ENCODE measurements around the gene OR56B4. TPM values are rescaled to one million over a fixed set of nuclear protein-coding genes. Genes with fewer than 3 reads are reported as not detected.
"Not testable (repeated sequence)": the region's sequence is repeated elsewhere in the genome, so short reads cannot be mapped to it uniquely, and the experiment has no call there.

The OR56B4 gene
- not detected in 2 replicates for total RNA-seq (ENCODE audit: low replicate concordance)

DNA sequence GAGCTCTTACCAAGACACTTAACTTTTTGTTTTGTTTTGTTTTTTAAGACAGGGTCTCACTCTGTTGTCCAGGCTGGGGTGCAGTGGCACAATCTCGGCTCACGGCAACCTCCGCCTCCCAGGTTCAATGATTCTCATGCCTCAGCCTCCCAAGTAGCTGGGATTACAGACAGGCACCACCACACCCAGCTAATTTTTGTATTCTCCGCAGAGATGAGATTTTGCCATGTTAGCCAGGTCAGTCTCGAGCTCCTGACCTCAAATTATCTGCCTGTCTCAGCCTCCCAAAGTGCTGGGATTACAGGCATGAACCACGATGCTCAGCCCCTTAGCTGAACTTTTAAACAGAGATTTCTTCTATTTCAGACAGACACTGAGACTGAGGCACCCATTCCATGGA, at the start of gene OR56B4:
Gene OR56B4 (plus strand): TSS at position 301 of the 400 bp plus-strand sequence. CDS start 95 bp downstream, at position 396.
- not testable (repeated sequence) for H3K4me3 ChIP-seq; H3K9me3 ChIP-seq (ENCODE audit: low read depth); H3K4me2 ChIP-seq; H3K9ac ChIP-seq; H3K27me3 Mint-ChIP-seq (ENCODE audit: insufficient read depth, low read depth); H3K4me1 ChIP-seq; H3F3A ChIP-seq (ENCODE audit: low read depth); H3K27ac Mint-ChIP-seq; H3K9me3 Mint-ChIP-seq; H3K36me3 ChIP-seq; H4K20me1 ChIP-seq (ENCODE audit: low read depth); H3K36me3 Mint-ChIP-seq; H3K27ac ChIP-seq; H3K4me3 Mint-ChIP-seq; H3K79me2 ChIP-seq (ENCODE audit: low read depth); H2AFZ ChIP-seq (replicated peaks); DNase-seq (ENCODE audit: low spot score); H3K27me3 ChIP-seq; H3K4me1 Mint-ChIP-seq

DNA sequence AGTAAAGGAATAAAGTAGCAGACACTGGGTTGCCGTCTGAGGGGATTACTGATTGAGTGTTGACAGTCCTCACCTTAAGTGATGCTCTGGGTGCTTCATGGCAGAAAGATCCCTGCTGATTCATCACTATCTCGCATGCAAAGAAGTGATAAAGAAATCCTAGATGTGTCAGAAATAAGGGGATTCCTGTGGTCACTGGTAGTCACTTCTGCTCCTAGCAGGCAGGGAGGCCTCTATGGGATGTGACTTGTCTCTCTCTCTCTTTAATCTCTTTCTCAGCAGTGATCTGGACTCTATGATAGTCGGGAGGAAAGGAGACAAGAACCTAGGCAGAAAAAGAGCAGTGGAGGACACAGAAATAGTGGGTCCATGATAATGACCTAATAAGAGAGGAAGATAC, 46.0 kb upstream of the OR56B4 start:
- no peaks in the 10 kb centered on the region for H3K9me3 Mint-ChIP-seq
- no peaks in the 10 kb centered on the region for H3K79me2 ChIP-seq (ENCODE audit: low read depth)
- H3K4me2 ChIP-seq: no peak overlapping the region
- no peaks in the 10 kb centered on the region for H4K20me1 ChIP-seq (ENCODE audit: low read depth)
- no peak overlapping the region for H2AFZ ChIP-seq (replicated peaks)
- no peaks in the 10 kb centered on the region for H3K36me3 ChIP-seq
- H3K27ac ChIP-seq: no peak overlapping the region
- no peaks in the 10 kb centered on the region for H3F3A ChIP-seq (ENCODE audit: low read depth)
- H3K9ac ChIP-seq: no peak overlapping the region
- no peak for DNase-seq (ENCODE audit: low spot score)
- H3K4me3 Mint-ChIP-seq: no peak overlapping the region
- no peaks in the 10 kb centered on the region for H3K27me3 ChIP-seq
- no peaks in the 10 kb centered on the region for H3K9me3 ChIP-seq (ENCODE audit: low read depth)
- H3K4me1 ChIP-seq: no peaks in the 10 kb centered on the region
- H3K36me3 Mint-ChIP-seq: no peaks in the 10 kb centered on the region
- no peaks in the 10 kb centered on the region for H3K27me3 Mint-ChIP-seq (ENCODE audit: insufficient read depth, low read depth)
- H3K4me3 ChIP-seq: no peak overlapping the region
- H3K4me1 Mint-ChIP-seq: no peaks in the 10 kb centered on the region
- no peak overlapping the region for H3K27ac Mint-ChIP-seq
- TF ChIP-seq EZH2phosphoT487 (IDR thresholded peaks at IDR 0.05) (no peak), EZH2 (IDR thresholded peaks at IDR 0.05) (no peak), CTCF (IDR thresholded peaks at IDR 0.05) (no peak)

- H3K4me3 Mint-ChIP-seq: no peak overlapping the region
- no peaks in the 10 kb centered on the region for H3K4me1 ChIP-seq
- H3K9me3 ChIP-seq (ENCODE audit: low read depth): no peaks in the 10 kb centered on the region
- no peaks in the 10 kb centered on the region for H3K36me3 ChIP-seq
- H3K79me2 ChIP-seq (ENCODE audit: low read depth): no peaks in the 10 kb centered on the region
- H3K27ac ChIP-seq: no peak overlapping the region
- TF ChIP-seq EZH2 (IDR thresholded peaks at IDR 0.05) (no peak), EZH2phosphoT487 (IDR thresholded peaks at IDR 0.05) (no peak), CTCF (IDR thresholded peaks at IDR 0.05) (peak; percentile 8)
- H3K4me3 ChIP-seq: no peak overlapping the region
- H4K20me1 ChIP-seq (ENCODE audit: low read depth): no peaks in the 10 kb centered on the region
- H3K36me3 Mint-ChIP-seq: no peaks in the 10 kb centered on the region
- no peaks in the 10 kb centered on the region for H3K4me1 Mint-ChIP-seq
- no peak overlapping the region for H3K9ac ChIP-seq
- H3K27me3 ChIP-seq: no peaks in the 10 kb centered on the region
- DNase-seq (ENCODE audit: low spot score): no peak
- H3K9me3 Mint-ChIP-seq: no peaks in the 10 kb centered on the region
- H3K27ac Mint-ChIP-seq: no peak overlapping the region
- no peaks in the 10 kb centered on the region for H3K27me3 Mint-ChIP-seq (ENCODE audit: insufficient read depth, low read depth)
- no peak overlapping the region for H3K4me2 ChIP-seq
- no peaks in the 10 kb centered on the region for H3F3A ChIP-seq (ENCODE audit: low read depth)
- no peak overlapping the region for H2AFZ ChIP-seq (replicated peaks)
Measured at GRCh38 chr11:6062691-6063358, 44.7 kb upstream of the OR56B4 start.

- DNase-seq (ENCODE audit: low spot score): no peak
- no peaks in the 10 kb centered on the region for H3K79me2 ChIP-seq (ENCODE audit: low read depth)
- no peaks in the 10 kb centered on the region for H3K27me3 ChIP-seq
- no peaks in the 10 kb centered on the region for H3K4me1 ChIP-seq
- Mint-ChIP-seq H3K36me3 (no peaks in the 10 kb centered on the region), H3K27me3 (ENCODE audit: insufficient read depth, low read depth) (no peaks in the 10 kb centered on the region), H3K4me3 (no peak overlapping the region), H3K9me3 (no peaks in the 10 kb centered on the region), H3K4me1 (no peaks in the 10 kb centered on the region), H3K27ac (no peak overlapping the region)
- H3K9ac ChIP-seq: no peak overlapping the region
- no peak overlapping the region for H2AFZ ChIP-seq (replicated peaks)
- no peaks in the 10 kb centered on the region for H3K36me3 ChIP-seq
- no peak overlapping the region for H3K27ac ChIP-seq
- H3K4me3 ChIP-seq: no peak overlapping the region
- H4K20me1 ChIP-seq (ENCODE audit: low read depth): no peaks in the 10 kb centered on the region
- no peak overlapping the region for H3K4me2 ChIP-seq
- TF ChIP-seq EZH2phosphoT487 (IDR thresholded peaks at IDR 0.05) (no peak), CTCF (IDR thresholded peaks at IDR 0.05) (no peak)
- H3K9me3 ChIP-seq (ENCODE audit: low read depth): no peaks in the 10 kb centered on the region
- no peaks in the 10 kb centered on the region for H3F3A ChIP-seq (ENCODE audit: low read depth)
Measured at GRCh38 chr11:6067502-6067901, 40.0 kb upstream of the OR56B4 start.

- not testable (repeated sequence) for H3K36me3 ChIP-seq; H3K4me2 ChIP-seq; H3F3A ChIP-seq (ENCODE audit: low read depth); H3K36me3 Mint-ChIP-seq; H4K20me1 ChIP-seq (ENCODE audit: low read depth); H3K9me3 Mint-ChIP-seq; H2AFZ ChIP-seq (replicated peaks); H3K27me3 ChIP-seq; H3K79me2 ChIP-seq (ENCODE audit: low read depth); H3K9ac ChIP-seq; H3K9me3 ChIP-seq (ENCODE audit: low read depth); H3K4me1 ChIP-seq; H3K4me1 Mint-ChIP-seq; H3K4me3 Mint-ChIP-seq; H3K27ac ChIP-seq; DNase-seq (ENCODE audit: low spot score); H3K27ac Mint-ChIP-seq; H3K27me3 Mint-ChIP-seq (ENCODE audit: insufficient read depth, low read depth); H3K4me3 ChIP-seq
Measured at GRCh38 chr11:6076443-6076842, 31.0 kb upstream of the OR56B4 start.
